Suprapubic skin (tissue), 3 donors: ENCODE measurements around the gene IL5.

Source experiments
- CTCF ChIP-seq, 2 donors: fragments of 200-600 bp in 1 of 2; fragments of 450-650 bp in 1 of 2; sonication (generic) in 1 of 2; IDR thresholded peaks; one replicate each; pipeline ENCODE4 v1.5.1; 2016 to 2019; ENCODE audit warnings: antibody characterized with exemption in 2 of 2, mild to moderate bottlenecking in 1 of 2, moderate library complexity in 1 of 2
- EP300 ChIP-seq: sonication (generic); formaldehyde crosslinking; IDR thresholded peaks from one replicate; pipeline ENCODE4 v1.6.1; 2017; ENCODE audit warnings: antibody characterized with exemption
- POLR2A ChIP-seq, 2 donors: fragments of 450-650 bp; IDR thresholded peaks; one replicate each; pipeline ENCODE4 v1.6.1; 2017; ENCODE audit warnings: antibody characterized with exemption in 2 of 2, mild to moderate bottlenecking in 2 of 2, moderate library complexity in 2 of 2

DNA sequence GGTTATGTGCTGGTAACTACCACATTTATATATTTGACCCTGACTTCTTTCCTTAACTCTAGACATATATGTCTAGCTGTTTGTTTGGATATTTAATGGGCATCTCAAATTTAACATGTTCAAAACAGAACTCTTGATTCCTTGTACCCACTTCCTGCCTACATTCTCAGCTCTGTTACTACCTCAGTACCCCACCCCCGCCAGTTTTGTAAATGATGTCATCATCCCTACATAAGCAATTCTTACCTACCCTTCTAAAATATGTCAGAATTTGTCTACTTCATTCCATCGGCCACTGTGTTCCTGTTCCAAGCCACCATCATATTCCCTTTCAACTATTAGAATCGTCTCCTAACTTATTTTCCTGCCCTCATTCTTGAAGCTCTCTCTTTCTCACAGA lies 18.3 kb upstream of the IL5 start:
- no peak for TF ChIP-seq CTCF (IDR thresholded peaks at IDR 0.05)
- TF ChIP-seq EP300 = no peak
- no peak for TF ChIP-seq POLR2A (IDR thresholded peaks at IDR 0.05)
